NCI-H2227 treated with DMSO at 0.1 percent for 48 hours (cell line): ENCODE measurements around the gene PLCG1.
A peak's percentile ranks its signal among the peaks of the same experiment; 100 is the strongest.

Experiments
- DNase-seq: peaks from one replicate; lab custom pipeline; 2025; lab: John Stamatoyannopoulos, UW

The PLCG1 gene

DNA sequence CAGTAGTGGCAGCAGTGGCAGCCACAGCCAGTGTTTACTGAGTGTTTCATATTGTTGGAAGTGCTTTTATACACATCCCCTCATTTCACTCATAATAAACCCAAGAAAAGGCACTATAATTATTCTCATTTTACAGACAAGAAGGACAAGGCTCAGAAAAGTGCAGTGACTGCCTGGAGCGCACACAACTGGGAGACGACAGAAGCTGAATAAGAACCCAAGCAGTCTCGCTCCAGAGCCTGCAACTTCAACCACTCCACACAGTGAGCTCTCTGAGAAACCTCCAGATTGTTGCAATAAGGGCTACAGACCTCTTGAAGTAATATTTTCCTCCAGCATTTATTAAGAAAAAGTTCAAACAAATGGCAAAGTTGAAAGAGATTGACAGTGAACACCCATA, 76.9 kb downstream of the PLCG1 start:
- peak; percentile 52 for DNase-seq

DNA sequence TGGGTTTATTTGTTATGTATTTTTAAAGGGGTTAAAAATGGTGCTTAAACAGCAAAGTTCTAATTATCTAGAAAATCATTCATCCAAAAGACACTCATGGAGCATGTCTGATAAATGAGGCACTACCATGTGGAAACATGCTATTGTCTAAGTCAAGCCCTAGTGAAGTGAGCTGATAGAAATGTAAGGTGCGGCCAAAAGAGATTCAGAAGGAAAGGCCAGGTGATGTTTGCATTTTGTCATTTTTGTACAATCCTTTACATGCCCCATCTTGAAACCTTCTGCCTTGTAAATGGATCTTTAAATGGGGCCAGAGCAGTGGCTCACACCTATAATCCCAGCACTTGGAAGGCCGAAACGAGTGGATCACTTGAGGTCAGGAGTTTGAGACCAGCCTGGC, 77.3 kb downstream of the PLCG1 start:
- no peak for DNase-seq

DNA sequence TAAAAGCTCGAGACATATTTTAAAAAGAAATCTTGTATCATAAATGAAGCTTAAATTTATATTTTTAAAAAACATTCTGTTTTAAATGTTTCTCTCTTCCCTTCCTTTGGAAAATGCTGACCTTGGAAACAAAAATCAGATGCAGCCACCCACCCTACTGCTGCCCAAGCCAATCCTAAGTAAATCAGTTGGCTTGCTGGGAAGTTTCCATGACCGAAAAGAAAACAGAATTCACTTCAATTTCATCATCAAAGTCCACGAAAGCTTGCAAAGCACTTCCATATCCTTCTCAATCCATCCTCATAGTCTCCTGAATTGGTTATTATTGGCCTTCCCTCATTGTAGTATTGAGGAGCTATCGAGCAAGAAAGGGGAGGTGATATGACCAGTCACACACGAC, 80.1 kb downstream of the PLCG1 start:
- DNase-seq, result no peak

DNA sequence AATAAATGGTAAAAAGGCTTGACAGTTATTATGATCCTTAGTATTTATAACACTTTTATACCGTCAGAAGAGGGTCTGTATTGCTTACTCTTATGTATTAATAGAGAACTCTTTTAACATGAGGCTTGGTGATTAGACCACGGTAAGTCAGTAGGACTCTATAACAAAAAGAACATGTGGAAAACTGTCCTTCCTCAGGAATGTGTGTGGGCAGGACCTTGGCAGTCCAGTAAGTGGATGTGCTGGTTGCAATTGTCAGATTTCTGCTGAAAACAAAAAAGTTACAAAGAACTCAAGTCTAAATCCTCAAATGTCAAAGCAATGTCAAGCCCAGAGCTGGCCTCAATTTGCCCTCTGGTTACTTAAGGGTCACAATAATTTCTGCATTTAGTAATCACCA, 81.1 kb downstream of the PLCG1 start:
- DNase-seq, result no peak

DNA sequence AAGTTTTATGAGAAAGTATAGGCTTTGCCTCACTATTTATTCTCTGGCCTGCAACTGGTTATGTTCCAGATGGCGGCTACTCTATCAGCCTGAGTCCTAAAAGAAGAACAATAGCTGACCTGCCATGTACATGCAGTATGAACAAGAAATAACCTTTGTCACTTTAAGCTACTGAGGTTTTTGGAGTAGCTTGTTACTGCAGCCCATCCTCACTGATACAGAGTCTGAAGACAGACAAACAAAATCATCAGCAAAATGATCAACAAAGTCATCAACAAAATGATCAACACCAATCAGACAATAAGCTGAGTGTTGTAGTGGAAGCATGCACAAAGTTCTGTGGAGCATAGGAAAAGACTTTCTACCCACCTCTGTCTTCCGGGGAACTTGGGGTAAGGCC, 82.5 kb downstream of the PLCG1 start:
- DNase-seq, result no peak

DNA sequence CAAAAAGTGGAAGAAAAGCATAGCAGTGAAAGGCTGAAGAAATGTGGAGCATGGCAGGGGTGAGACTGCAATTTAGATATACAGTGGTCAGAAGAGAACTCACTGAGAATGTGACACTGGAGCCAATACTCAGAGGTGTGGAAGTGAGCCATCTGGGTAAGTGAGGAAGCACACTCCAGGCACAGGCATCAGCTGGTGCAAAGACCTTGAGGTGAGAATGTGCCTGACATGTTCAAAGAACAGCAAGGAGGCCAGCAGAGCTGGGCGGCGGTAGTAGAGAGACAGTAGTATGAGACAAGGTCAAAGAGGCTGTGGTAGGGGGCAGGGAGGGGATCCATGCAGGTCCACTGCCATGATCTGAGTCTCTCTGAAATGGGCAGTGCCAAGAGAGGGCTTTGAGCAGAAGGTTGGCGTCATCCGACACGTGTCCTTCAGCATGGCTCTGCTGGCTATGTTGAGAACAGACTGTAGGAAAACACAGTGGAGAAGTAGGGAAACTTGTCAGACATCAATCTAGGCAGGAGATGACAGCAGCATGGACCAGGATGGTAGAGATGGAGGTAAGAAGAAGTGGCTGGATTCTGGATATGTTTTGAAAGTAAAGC, 84.4 kb downstream of the PLCG1 start:
- DNase-seq, result no peak

DNA sequence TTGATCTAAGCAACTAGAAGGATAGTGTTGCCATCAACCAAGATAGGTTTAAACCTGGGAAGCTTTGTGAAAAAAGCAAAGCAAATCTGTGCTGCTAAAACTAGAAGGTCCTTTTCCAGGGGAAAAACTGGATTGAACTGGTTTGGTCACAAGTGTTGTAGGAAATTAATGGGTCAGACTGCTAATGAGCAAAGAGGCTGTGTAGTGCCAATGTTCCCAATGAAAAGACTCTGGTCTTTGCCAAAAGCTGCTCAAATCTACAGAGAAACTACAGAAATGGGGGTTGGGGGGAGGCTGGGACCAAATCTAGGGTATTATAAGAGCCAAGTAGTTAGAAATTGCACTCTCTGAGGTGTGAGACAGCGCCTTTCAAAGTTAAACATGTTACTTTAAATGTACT, 85.0 kb downstream of the PLCG1 start:
- DNase-seq, result no peak

DNA sequence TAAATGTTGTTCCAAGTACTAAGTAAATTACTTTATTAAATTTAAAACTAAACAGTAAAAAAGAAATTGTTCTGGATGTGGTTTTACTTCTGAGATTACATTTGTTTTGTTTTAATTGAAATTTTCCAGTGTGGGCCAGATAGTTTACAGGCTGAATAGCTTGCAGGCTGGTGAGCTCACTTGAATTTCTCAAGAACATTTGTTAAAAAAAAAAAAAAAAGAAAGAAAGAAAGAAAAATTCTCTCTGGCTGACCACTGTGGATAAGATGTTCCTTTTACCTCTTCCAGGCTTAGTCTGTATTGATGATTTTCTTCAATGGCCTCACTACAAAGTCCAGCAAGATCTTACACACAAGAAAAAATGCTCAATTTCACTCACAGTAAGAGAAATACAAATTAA, 85.4 kb downstream of the PLCG1 start:
- no peak for DNase-seq

DNA sequence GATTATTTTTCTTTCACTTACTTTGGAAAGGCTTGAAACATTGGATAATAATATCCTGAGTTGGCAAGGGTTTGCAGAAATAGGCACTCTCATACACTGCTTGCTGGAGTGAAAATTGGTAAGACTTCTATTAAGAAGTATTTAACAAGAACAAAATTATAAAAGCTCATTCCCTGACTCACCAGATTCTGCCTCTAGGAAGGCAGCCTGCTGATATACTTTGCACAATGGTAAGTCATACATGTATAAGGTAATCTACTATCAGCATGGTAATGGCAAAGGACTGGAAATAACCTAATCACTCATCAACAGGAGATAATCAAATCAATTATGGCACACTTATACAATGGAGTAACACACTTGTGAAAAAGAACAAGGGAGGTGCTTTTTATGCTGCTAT, 85.8 kb downstream of the PLCG1 start:
- no peak for DNase-seq

DNA sequence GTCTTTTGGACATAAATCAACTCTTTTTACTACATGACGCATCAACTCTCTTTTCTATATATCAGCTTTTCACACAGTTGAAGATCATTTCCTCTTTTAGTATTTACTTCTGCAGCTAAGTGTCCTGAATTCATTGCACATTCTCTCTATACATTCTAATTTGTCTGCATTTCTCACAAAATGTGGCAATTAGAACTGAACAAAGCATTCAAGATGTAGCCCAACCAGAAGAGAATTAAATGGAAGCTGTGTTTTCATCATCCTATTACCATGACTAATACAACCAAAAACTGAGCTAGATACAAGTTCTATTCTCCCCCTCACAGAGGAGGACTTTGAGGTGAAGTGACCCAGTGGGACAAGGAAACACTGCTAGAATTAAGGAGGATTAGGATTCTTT, 86.9 kb downstream of the PLCG1 start:
- no peak for DNase-seq

DNA sequence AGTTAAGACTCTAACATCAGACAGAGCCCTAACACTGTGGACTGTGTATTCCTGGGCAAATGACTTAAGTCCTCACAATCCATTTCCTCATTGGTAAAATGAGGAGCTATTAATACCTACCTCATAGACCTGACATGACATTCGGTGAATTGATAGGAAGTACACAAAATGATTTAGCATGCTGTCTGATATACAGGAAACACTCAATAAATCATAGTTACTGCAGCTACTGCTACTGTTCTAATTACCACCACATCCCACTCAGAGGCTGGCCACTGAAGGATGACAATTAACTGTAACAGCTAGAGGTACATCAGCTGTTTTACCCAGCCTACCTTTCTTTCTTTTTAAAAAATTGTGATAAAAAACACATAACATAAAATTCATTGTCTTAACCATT, 87.7 kb downstream of the PLCG1 start:
- DNase-seq, result no peak

DNA sequence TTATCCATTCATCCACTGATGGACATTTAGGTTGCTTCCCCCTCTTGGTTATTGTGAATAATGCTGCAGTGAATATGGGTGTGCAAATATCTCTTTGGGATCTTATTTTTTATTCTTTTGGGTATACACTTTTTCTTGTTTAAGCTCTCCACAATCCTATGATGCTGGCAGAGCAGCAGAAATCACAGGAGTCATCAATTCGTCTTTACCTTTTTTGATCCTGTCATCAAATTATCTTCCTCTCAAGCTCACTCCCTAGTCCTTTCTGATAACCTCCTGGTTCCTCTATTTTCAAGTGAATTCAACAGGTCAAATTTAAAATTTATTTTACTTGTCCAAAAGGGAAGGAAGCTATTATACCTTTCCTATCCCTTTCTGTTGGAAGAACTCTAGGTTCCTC, 89.1 kb downstream of the PLCG1 start:
- no peak for DNase-seq
